ENCODE measurements around the gene DCAF11. TPM values are rescaled to one million over a fixed set of nuclear protein-coding genes. Genes with fewer than 3 reads are reported as not detected.

DCAF11 gene
- polyA plus RNA-seq (2013, experiment 1 of 2) = 36.6 TPM
- polyA plus RNA-seq (2013, experiment 2 of 2) = 41.0 TPM

DNA sequence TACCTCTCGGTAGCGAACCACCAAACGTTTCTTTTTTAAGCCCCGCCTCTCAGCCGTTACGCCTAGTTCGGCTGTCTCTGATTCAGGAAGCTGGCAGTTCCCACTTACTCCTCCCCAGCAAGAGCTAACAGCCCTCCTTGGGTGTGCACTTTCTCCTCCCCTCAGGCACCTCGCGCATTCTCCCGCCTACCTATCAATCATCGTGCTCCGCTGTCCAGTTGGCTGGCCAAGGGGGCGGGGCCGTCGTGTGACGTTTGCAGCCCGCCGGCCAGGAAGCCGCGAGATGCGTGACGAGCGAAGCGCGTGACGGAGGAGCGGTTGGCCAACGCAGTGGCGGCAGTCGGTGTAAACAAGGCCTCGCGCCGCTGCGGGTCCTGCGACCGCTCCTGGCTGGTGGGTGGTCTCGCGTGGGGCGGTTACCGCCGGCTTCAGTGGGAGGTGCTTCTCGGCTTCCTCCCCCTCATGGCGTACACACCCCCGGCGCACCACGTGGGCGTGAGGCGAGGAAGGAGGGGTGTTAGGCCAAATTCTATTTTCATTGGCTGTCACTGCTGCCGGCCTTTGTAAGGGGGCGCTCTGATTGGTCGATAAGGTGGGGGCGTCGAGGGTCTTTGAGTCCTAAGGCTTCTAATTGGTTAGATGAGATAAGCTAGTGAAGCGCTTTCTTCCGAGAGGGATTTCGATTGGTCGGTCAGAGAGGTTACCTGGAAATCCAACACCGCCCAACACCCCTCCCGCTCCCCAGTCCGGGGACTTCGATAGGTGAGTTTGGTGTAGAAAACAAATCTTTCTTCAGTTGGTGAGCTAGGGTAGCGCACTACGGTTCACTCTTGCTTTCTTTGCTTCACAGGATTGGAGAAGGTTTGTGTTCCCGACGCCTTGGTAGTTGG, at the start of gene DCAF11, which contains the start of gene NRL:
Gene DCAF11, plus strand, starts transcription at position 246 of the 890 bp plus-strand sequence. CDS start 818 bp downstream, outside the sequence.
Gene NRL, minus strand, starts transcription at position 418 of the 890 bp plus-strand sequence. CDS start 32,101 bp downstream, outside the sequence.
- Histone ChIP-seq H3K27ac (ENCODE audit: low read depth, low read length) (peak within 1 kb of the TSS; percentile 94), H3K27me3 (ENCODE audit: insufficient read depth, low read length) (no peaks in the 10 kb centered on the region), H3K4me3 (ENCODE audit: low read length) (peak within 1 kb of the TSS; percentile 89), H3K4me1 (ENCODE audit: insufficient read depth, low read length) (peaks cover 5% of the 10 kb centered on the region; the same call in 1 of the 2 replicates), H3K9me3 (ENCODE audit: insufficient read depth, low read depth, low read length) (no peaks in the 10 kb centered on the region), H3K36me3 (ENCODE audit: insufficient read depth, low read length) (peaks cover 32% of the 10 kb centered on the region), H3K9ac (ENCODE audit: low read depth, low read length) (peak within 1 kb of the TSS; percentile 79)
- WGBS = under 1% methylated on average over 57 of the region's 65 CpGs

DNA sequence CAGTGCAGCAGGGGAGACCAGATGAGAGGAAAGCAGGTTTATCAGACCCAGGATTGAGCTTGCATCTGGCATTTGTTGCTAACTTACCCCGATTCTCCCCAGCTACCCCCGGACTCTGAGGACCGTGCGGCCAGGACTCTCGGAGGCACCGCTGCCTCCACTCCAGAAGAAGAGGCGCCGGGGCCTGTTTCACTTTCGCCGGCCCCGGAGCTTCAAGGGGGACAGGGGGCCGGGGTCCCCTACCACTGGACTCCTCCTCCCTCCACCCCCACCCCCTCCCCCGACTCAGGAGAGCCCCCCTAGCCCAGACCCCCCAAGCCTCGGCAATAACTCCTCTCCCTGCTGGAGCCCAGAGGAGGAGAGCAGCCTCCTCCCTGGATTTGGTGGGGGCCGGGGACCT, 49.7 kb upstream of the DCAF11 start:
- 95% methylated on average over 12 of the region's 15 CpGs for WGBS
- Histone ChIP-seq H3K9ac (ENCODE audit: low read depth, low read length) (no peak overlapping the region), H3K27ac (ENCODE audit: low read depth, low read length) (no peak overlapping the region), H3K36me3 (ENCODE audit: insufficient read depth, low read length) (no peaks in the 10 kb centered on the region), H3K9me3 (ENCODE audit: insufficient read depth, low read depth, low read length) (no peaks in the 10 kb centered on the region), H3K4me1 (ENCODE audit: insufficient read depth, low read length) (no peaks in the 10 kb centered on the region), H3K4me3 (ENCODE audit: low read length) (no peak overlapping the region), H3K27me3 (ENCODE audit: insufficient read depth, low read length) (no peaks in the 10 kb centered on the region)

DNA sequence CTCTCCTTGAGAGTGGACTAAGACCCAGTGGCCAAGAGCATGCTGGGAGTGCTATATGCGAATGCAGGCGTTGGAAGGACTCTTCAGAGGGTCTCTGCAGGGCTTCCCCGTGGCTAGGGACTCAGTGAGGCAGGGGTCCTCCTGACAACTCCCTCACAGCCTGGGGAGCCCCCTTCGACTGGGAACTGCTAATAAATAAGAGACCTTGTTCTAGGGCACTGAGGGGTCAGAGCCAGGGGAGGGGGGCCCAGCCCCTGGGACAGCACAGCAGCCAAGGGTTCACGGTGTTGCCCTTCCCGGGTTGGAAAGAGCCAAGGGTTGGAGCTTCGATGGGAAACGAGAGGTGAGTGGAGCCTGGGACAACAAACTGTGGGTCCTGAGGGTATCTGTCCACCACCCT, 49.2 kb upstream of the DCAF11 start:
- Histone ChIP-seq H3K4me3 (ENCODE audit: low read length) (no peak overlapping the region), H3K9ac (ENCODE audit: low read depth, low read length) (no peak overlapping the region), H3K27me3 (ENCODE audit: insufficient read depth, low read length) (no peaks in the 10 kb centered on the region), H3K4me1 (ENCODE audit: insufficient read depth, low read length) (no peaks in the 10 kb centered on the region), H3K9me3 (ENCODE audit: insufficient read depth, low read depth, low read length) (no peaks in the 10 kb centered on the region), H3K36me3 (ENCODE audit: insufficient read depth, low read length) (no peaks in the 10 kb centered on the region), H3K27ac (ENCODE audit: low read depth, low read length) (no peak overlapping the region)
- 79% methylated on average over 8 of the region's 8 CpGs for WGBS

DNA sequence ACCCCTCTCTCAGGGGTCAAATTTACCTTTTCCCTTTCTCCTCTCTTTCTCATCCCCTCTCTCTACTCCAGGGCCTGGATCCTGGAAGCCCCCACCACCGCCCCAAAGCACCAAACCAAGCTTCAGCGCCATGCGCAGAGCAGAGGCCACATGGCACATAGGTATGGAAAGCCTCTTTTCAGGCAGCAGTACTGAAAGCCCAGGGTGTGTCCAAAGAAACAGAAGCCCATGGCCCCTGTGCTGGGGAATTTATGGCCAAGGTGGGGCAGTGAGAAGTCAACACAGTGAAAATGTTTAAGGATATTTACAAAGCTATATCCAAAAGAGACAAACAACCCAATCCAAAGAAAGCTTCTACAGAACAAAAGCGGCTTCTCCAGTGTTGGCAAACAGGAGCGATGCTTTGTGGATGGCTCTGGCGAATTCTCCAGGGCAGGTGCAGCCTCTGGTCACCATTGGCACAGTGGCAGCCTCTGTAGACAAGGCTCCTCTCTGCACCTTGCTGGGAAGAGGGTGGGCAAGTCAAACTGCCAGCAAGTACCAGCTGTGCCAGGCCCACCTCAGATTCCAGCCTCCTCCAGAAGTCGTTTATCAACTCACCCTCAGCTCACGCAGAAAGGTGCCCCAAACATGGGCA, 48.0 kb upstream of the DCAF11 start:
- Histone ChIP-seq H3K4me1 (ENCODE audit: insufficient read depth, low read length) (no peaks in the 10 kb centered on the region), H3K36me3 (ENCODE audit: insufficient read depth, low read length) (no peaks in the 10 kb centered on the region), H3K27me3 (ENCODE audit: insufficient read depth, low read length) (no peaks in the 10 kb centered on the region), H3K9ac (ENCODE audit: low read depth, low read length) (no peak overlapping the region), H3K9me3 (ENCODE audit: insufficient read depth, low read depth, low read length) (no peaks in the 10 kb centered on the region), H3K4me3 (ENCODE audit: low read length) (no peak overlapping the region), H3K27ac (ENCODE audit: low read depth, low read length) (no peak overlapping the region)
- 92% methylated on average over 8 of the region's 8 CpGs for whole genome bisulfite sequencing

DNA sequence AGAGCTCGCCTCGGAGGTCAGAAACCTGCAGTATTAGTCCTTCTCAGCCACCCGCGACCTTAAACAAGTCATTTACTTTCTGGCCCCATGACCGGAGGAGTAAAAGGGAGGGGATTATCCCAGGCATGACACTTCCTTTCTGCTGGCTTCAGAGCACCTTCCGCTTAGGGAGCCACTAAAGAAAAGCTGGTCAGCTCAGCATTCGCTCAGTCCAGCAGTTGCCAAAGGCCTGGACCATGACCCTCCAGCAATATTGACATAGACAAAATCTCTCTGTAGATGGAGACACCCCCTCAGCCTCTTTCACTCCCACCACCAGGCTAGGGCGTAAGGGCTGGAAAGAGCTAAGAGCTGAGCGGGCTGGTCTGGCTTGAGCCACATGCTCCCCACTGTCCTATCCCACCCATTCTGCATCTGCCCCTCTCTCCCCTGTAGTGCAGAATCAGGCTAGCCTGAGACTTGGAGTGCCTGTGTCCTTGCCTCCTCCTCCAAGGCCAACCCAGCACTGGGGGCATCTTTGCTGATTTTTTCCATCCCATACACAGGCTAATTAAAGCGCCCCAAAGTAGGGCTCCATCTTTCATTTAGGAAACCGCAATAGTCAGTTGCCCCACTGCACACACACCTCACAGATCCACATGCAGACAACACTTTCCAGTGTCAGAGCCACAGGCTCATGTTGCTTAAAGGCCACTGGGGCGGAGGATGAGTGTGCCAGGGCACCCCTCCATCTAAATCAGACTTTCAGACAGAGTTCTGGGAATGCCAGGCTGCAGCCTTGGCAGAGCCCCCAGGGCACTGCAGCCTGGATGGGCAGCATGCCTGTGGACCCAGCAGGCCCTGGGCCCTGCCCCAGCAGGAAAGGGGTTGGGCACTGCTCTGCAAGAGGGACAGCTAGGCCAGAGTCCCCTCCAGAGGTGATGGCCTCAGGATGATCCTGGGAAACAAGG, 47.2 kb upstream of the DCAF11 start:
- Histone ChIP-seq H3K4me1 (ENCODE audit: insufficient read depth, low read length) (no peaks in the 10 kb centered on the region), H3K27me3 (ENCODE audit: insufficient read depth, low read length) (no peaks in the 10 kb centered on the region), H3K36me3 (ENCODE audit: insufficient read depth, low read length) (no peaks in the 10 kb centered on the region), H3K4me3 (ENCODE audit: low read length) (no peak overlapping the region), H3K9ac (ENCODE audit: low read depth, low read length) (no peak overlapping the region), H3K9me3 (ENCODE audit: insufficient read depth, low read depth, low read length) (no peaks in the 10 kb centered on the region), H3K27ac (ENCODE audit: low read depth, low read length) (no peak overlapping the region)
- 95% methylated on average over 12 of the region's 12 CpGs for WGBS

DNA sequence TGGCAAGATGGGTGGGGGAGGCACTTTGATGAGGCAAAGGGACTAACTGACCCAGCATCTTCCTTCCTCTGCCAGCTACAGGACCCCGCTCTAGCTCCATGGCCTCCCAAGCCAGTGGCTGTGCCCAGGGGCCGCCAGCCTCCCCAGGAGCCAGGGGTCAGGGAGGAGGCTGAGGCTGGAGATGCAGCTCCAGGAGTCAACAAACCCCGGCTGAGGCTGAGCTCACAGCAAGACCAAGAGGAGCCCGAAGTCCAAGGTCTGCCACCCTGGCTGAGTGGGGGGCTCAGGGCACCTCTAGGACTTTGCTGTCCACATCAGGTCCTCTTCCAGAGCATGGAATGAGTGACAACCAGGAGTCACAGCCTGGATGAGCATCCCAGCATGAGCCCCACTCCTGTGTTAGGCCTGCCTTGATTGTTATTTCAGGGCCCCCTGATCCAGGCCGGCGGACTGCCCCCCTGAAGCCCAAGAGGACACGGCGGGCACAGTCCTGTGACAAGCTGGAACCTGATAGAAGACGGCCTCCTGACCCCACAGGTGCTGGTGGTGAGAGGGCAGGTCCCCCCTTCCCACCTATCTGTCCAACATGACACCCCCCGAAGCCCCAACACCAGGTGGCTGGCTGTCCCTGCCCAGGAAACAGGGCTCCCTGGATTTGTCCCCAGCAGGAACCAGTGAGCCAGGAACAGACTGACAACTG, 45.7 kb upstream of the DCAF11 start:
- 91% methylated on average over 10 of the region's 10 CpGs for WGBS
- Histone ChIP-seq H3K4me3 (ENCODE audit: low read length) (no peak overlapping the region), H3K9ac (ENCODE audit: low read depth, low read length) (no peak overlapping the region), H3K9me3 (ENCODE audit: insufficient read depth, low read depth, low read length) (no peaks in the 10 kb centered on the region), H3K36me3 (ENCODE audit: insufficient read depth, low read length) (no peaks in the 10 kb centered on the region), H3K4me1 (ENCODE audit: insufficient read depth, low read length) (no peaks in the 10 kb centered on the region), H3K27me3 (ENCODE audit: insufficient read depth, low read length) (no peaks in the 10 kb centered on the region), H3K27ac (ENCODE audit: low read depth, low read length) (no peak overlapping the region)

DNA sequence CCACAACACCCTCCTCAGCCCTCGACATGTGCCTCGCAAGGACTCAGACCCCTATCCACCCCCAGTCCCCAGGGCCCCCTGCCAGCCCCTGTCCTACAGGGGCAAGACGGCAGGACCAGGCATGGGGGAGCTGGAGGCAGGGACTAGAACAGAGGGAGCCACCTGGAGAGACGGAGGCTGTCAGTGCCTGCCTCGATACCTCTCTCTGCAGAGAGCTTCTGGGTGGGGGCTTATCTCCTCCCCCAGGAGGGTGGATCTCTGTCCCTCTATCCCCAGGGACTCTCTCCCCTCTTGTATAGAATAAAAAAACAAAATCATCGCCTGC, 45.2 kb upstream of the DCAF11 start:
- WGBS = 90% methylated on average over 6 of the region's 6 CpGs
- Histone ChIP-seq H3K9me3 (ENCODE audit: insufficient read depth, low read depth, low read length) (no peaks in the 10 kb centered on the region), H3K36me3 (ENCODE audit: insufficient read depth, low read length) (no peaks in the 10 kb centered on the region), H3K9ac (ENCODE audit: low read depth, low read length) (no peak overlapping the region), H3K27me3 (ENCODE audit: insufficient read depth, low read length) (no peaks in the 10 kb centered on the region), H3K4me3 (ENCODE audit: low read length) (no peak overlapping the region), H3K4me1 (ENCODE audit: insufficient read depth, low read length) (no peaks in the 10 kb centered on the region), H3K27ac (ENCODE audit: low read depth, low read length) (no peak overlapping the region)

DNA sequence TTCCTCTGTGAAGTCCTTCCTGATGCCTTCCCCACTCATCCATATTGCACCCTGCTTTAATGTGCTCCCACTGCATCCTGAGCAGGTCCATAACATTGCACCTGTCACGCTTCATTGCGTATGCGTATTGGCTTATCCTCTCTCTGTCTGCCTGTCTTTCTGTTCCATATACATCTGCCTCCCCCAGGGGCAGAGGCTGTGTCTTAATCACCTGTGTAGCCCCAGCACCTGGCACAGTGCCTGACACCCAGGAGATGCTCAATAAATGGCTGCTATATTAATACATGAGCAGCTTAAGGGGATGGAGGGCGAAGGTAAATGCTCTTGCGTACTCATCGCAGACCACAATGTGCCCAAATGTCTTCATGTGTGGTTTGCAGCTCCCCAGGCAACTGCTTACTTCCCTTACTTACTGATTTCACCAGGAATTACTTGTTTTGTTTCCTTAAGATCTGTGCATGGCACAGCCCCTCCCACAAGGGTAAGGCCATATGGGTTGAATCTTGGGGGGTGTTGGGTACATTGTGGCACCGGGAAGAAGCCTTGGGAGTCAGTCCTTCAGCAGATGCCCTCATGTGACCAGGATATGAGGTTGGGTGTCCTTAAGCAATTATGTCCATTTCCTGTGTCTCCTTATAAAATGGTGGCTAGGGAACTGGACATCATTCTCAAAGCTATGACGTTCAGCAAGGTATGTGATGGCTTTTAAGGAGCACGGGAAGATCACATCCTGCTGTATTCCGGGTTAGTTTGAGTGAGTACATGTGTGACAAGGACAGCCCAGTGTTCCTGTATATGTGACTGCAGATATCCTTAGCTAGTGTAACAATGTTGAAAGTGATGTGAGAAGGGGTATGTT, 44.1 kb upstream of the DCAF11 start:
- Histone ChIP-seq H3K9me3 (ENCODE audit: insufficient read depth, low read depth, low read length) (no peaks in the 10 kb centered on the region), H3K36me3 (ENCODE audit: insufficient read depth, low read length) (no peaks in the 10 kb centered on the region), H3K4me1 (ENCODE audit: insufficient read depth, low read length) (no peaks in the 10 kb centered on the region), H3K9ac (ENCODE audit: low read depth, low read length) (no peak overlapping the region), H3K27me3 (ENCODE audit: insufficient read depth, low read length) (no peaks in the 10 kb centered on the region), H3K27ac (ENCODE audit: low read depth, low read length) (no peak overlapping the region), H3K4me3 (ENCODE audit: low read length) (no peak overlapping the region)
- 90% methylated on average over 10 of the region's 10 CpGs for WGBS

DNA sequence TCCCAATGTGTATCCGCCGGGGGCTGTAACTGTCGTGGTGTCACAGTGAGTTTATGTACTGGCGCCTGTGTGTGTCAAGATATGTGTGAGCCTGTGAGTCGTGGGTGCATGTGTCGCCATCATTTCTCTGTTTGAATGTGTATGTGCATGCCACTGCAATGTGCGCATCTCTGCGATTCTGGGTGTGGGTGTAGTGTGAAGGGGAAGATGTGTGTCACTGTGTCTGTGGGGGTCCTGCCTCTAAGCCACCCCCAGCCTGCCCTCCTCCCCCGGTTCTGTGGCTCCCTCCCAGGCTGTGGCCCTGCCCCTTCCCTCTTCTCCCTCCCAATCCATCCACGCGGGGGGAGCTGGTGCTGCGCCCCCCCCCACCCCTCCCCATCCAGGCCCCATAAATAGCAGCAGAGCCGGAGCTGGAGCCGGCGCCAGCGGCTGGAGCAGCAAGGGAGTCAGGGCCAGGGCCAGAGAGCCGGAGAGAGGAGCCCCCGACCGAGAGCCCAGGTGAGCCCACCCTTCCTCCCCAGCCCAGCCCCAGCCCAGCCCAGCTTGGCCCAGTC, 43.4 kb upstream of the DCAF11 start, which contains the start of gene CPNE6:
Gene CPNE6, plus strand, starts transcription at position 419 of the 554 bp plus-strand sequence. CDS start 1,375 bp downstream, outside the sequence.
- no peak within 1 kb of the TSS for H3K4me3 ChIP-seq (ENCODE audit: low read length)
- H3K27ac ChIP-seq (ENCODE audit: low read depth, low read length) = no peak within 1 kb of the TSS
- H3K27me3 ChIP-seq (ENCODE audit: insufficient read depth, low read length) = no peaks in the 10 kb centered on the region
- H3K9me3 ChIP-seq (ENCODE audit: insufficient read depth, low read depth, low read length) = no peaks in the 10 kb centered on the region
- WGBS = 84% methylated on average over 19 of the region's 19 CpGs
- H3K9ac ChIP-seq (ENCODE audit: low read depth, low read length) = no peak within 1 kb of the TSS
- H3K4me1 ChIP-seq (ENCODE audit: insufficient read depth, low read length) = no peaks in the 10 kb centered on the region
- H3K36me3 ChIP-seq (ENCODE audit: insufficient read depth, low read length) = no peaks in the 10 kb centered on the region

Measured in HUES64 (cell line).